ENCODE measurements around the gene HEATR3.

- no peak for TF ChIP-seq CTCF (IDR thresholded peaks at IDR 0.05)
- no peak for TF ChIP-seq POLR2A (IDR thresholded peaks at IDR 0.05)
Observed at GRCh38 chr16:50069060-50069459, 3.3 kb downstream of the HEATR3 start.

Measured in adrenal gland (tissue), 5 donors.